OCI-LY3 (cell line): Measurements from ENCODE around the gene ANXA11.

Experiments used
- EZH2phosphoT487 ChIP-seq: fragments of 200-600 bp; shearing (Covaris generic); IDR thresholded peaks from 2 replicates; pipeline ENCODE4 v1.6.1; 2018; ENCODE audit warnings: antibody characterized with exemption, mixed run types, low read depth
- TF ChIP-seq, protein P1 (sequence below): fragments of 200-600, 300-600 bp; sonication (generic); IDR thresholded peaks from 2 replicates; pipeline ENCODE4 v1.5.1; 2014; ENCODE audit warnings: antibody characterized with exemption, low read length, low read depth

DNA sequence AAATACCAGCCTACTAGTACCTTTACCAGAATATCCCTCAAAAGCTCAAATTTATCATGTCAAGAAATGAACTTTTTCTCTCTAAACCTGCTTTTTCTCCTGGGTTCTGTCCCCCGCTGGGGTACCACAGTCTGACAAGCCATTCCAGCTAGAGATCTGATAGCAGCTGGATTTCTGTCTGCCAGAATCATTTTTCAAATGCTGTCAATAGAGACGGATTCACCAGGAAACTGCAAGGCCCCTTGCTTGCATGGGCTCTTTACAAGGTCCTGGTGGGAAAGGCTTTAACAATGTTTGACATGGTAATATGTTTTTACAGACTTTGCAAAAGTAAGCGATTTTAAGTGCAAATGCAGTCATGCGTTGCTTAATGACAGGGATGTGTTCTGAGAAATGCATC, 4.9 kb upstream of the ANXA11 start:
- TF ChIP-seq, protein P1, sequence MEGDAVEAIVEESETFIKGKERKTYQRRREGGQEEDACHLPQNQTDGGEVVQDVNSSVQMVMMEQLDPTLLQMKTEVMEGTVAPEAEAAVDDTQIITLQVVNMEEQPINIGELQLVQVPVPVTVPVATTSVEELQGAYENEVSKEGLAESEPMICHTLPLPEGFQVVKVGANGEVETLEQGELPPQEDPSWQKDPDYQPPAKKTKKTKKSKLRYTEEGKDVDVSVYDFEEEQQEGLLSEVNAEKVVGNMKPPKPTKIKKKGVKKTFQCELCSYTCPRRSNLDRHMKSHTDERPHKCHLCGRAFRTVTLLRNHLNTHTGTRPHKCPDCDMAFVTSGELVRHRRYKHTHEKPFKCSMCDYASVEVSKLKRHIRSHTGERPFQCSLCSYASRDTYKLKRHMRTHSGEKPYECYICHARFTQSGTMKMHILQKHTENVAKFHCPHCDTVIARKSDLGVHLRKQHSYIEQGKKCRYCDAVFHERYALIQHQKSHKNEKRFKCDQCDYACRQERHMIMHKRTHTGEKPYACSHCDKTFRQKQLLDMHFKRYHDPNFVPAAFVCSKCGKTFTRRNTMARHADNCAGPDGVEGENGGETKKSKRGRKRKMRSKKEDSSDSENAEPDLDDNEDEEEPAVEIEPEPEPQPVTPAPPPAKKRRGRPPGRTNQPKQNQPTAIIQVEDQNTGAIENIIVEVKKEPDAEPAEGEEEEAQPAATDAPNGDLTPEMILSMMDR = no peak
- TF ChIP-seq EZH2phosphoT487 = no peak
